HEK293 (cell line): ENCODE data around the gene OSBP2.

ENCODE experiments used
- CTCF ChIA-PET: fragments of 350-600 bp; formaldehyde crosslinking; extraction: SDS; loops from one replicate; lab custom pipeline; 2021; ENCODE audit warnings: antibody characterized with exemption; lab: Yijun Ruan, JAX
- POLR2A ChIA-PET: fragments of 300-600 bp; formaldehyde crosslinking; extraction: SDS; loops from one replicate; lab custom pipeline; 2020; ENCODE audit warnings: antibody characterized with exemption, inconsistent platforms; lab: Yijun Ruan, JAX
- H3K27ac ChIP-seq: fragments of 200-500 bp; sonication (Bioruptor generic); 2 replicates; pipeline ENCODE4 v1.5.1; 2014; ENCODE audit warnings: low read depth, low read length, control low read depth, inconsistent platforms; ENCODE audit errors: extremely low read depth
- H3K36me3 ChIP-seq, 2 experiments: fragments of 200-500 bp in 1 of 2; sonication (Bioruptor generic) in 1 of 2; 1 replicate in 1 of 2; 2 replicates in 1 of 2; pipeline ENCODE4 v1.5.1; 2014 to 2017; ENCODE audit warnings: inconsistent platforms in 2 of 2, low read length in 2 of 2; ENCODE audit not compliant: control insufficient read depth in 2 of 2, insufficient read depth in 1 of 2
- H3K4me1 ChIP-seq: fragments of 200-500 bp; sonication (Bioruptor generic); 2 replicates; pipeline ENCODE4 v1.5.1; 2014; ENCODE audit warnings: mild to moderate bottlenecking, low read length, inconsistent platforms; ENCODE audit not compliant: control insufficient read depth, insufficient read depth
- H3K4me3 ChIP-seq: 2 replicates; pipeline ENCODE4 v1.5.1; 2011; ENCODE audit warnings: low read depth, mild to moderate bottlenecking, control low read depth, low read length, moderate library complexity
- H3K9me3 ChIP-seq: fragments of 200-500 bp; sonication (Bioruptor generic); 2 replicates; pipeline ENCODE4 v1.5.1; 2014; ENCODE audit warnings: low read depth, low read length, inconsistent platforms; ENCODE audit not compliant: control insufficient read depth, insufficient read depth
- EGR2 ChIP-seq: fragments of 450-650 bp; formaldehyde crosslinking; IDR thresholded peaks from 2 replicates; pipeline ENCODE4 v1.5.1; 2016; ENCODE audit warnings: low read depth, missing biosample characterization, missing genetic modification characterization
- KLF7 ChIP-seq: fragments of 450-650 bp; formaldehyde crosslinking; IDR thresholded peaks from 2 replicates; pipeline ENCODE4 v1.5.1; 2016; ENCODE audit warnings: missing biosample characterization, missing genetic modification characterization, borderline replicate concordance
- YY1 ChIP-seq: fragments of 450-650 bp; formaldehyde crosslinking; IDR thresholded peaks from 2 replicates; pipeline ENCODE4 v1.5.1; 2018; ENCODE audit warnings: missing biosample characterization, missing genetic modification characterization
- ZBTB17 ChIP-seq: fragments of 450-650 bp; formaldehyde crosslinking; IDR thresholded peaks from 2 replicates; pipeline ENCODE4 v1.5.1; 2016; ENCODE audit warnings: missing biosample characterization, missing genetic modification characterization
- ZFHX2 ChIP-seq: fragments of 450-650 bp; formaldehyde crosslinking; conservative IDR thresholded peaks from 2 replicates; pipeline ENCODE4 v1.5.1; 2016; ENCODE audit warnings: missing biosample characterization, missing genetic modification characterization
- ZFP41 ChIP-seq: fragments of 450-650 bp; formaldehyde crosslinking; IDR thresholded peaks from 2 replicates; pipeline ENCODE4 v1.5.1; 2016; ENCODE audit warnings: missing biosample characterization, missing genetic modification characterization, borderline replicate concordance
- ZFP69B ChIP-seq: fragments of 450-650 bp; formaldehyde crosslinking; IDR thresholded peaks from 2 replicates; pipeline ENCODE4 v1.5.1; 2016; ENCODE audit warnings: missing biosample characterization, missing genetic modification characterization
- ZNF114 ChIP-seq: fragments of 450-650 bp; formaldehyde crosslinking; IDR thresholded peaks from 2 replicates; pipeline ENCODE4 v1.5.0; 2017; ENCODE audit warnings: missing biosample characterization, missing genetic modification characterization
- ZNF311 ChIP-seq: fragments of 450-650 bp; formaldehyde crosslinking; IDR thresholded peaks from 2 replicates; pipeline ENCODE4 v1.5.1; 2017; ENCODE audit warnings: missing biosample characterization, missing genetic modification characterization, borderline replicate concordance
- ZNF350 ChIP-seq: fragments of 450-650 bp; formaldehyde crosslinking; IDR thresholded peaks from 2 replicates; pipeline ENCODE4 v1.5.0; 2017; ENCODE audit warnings: missing biosample characterization, mild to moderate bottlenecking, missing genetic modification characterization
- ZNF549 ChIP-seq: fragments of 450-650 bp; IDR thresholded peaks from 2 replicates; pipeline ENCODE4 v1.5.1; 2018; ENCODE audit warnings: missing biosample characterization, missing genetic modification characterization, mild to moderate bottlenecking, inconsistent platforms, moderate library complexity
- ZNF555 ChIP-seq: fragments of 450-650 bp; formaldehyde crosslinking; conservative IDR thresholded peaks from 2 replicates; pipeline ENCODE4 v1.5.1; 2017; ENCODE audit warnings: missing biosample characterization, mild to moderate bottlenecking, missing genetic modification characterization, inconsistent platforms
- ZNF654 ChIP-seq: fragments of 450-650 bp; formaldehyde crosslinking; IDR thresholded peaks from 2 replicates; pipeline ENCODE4 v1.5.1; 2016; ENCODE audit warnings: low read depth, missing biosample characterization, missing genetic modification characterization
- ZNF664 ChIP-seq: fragments of 450-650 bp; formaldehyde crosslinking; IDR thresholded peaks from 2 replicates; pipeline ENCODE4 v1.5.1; 2016; ENCODE audit warnings: missing biosample characterization, missing genetic modification characterization
- TF ChIP-seq, protein P1 (sequence below): fragments of 450-650 bp; formaldehyde crosslinking; IDR thresholded peaks from 2 replicates; pipeline ENCODE4 v1.5.1; 2016; ENCODE audit warnings: missing biosample characterization, missing genetic modification characterization
- TF ChIP-seq, protein P2 (sequence below): fragments of 450-650 bp; formaldehyde crosslinking; IDR thresholded peaks from 2 replicates; pipeline ENCODE4 v1.5.1; 2017; ENCODE audit warnings: missing biosample characterization, missing genetic modification characterization
- TF ChIP-seq, protein P3 (sequence below): fragments of 450-650 bp; formaldehyde crosslinking; IDR thresholded peaks from 2 replicates; pipeline ENCODE4 v1.5.1; 2017; ENCODE audit warnings: missing biosample characterization, missing genetic modification characterization
- TF ChIP-seq, protein P4 (sequence below): fragments of 450-650 bp; formaldehyde crosslinking; IDR thresholded peaks from 2 replicates; pipeline ENCODE4 v1.5.1; 2017; ENCODE audit warnings: missing biosample characterization, missing genetic modification characterization

The OSBP2 gene

DNA sequence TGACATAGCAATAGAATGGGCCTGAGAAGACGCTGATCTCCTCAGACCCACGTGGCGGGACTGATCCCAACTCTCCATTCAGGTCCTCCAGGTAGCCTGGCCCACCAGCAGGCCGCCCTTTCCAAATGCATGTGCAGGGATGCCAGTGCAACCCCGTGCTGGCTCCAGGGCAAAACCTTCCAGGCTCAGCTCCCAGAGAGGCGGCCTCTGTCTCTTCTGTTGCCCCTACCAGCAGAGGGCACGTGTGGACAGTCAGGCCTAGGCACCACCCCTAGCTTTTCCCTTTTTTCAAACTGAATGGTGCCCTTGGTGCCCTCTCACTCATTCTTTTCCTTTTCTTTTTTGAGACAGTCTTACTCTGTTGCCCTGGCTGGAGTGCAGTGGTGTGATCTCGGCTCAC, 121.7 kb downstream of the OSBP2 start (continued):
- TF ChIP-seq, protein P1, sequence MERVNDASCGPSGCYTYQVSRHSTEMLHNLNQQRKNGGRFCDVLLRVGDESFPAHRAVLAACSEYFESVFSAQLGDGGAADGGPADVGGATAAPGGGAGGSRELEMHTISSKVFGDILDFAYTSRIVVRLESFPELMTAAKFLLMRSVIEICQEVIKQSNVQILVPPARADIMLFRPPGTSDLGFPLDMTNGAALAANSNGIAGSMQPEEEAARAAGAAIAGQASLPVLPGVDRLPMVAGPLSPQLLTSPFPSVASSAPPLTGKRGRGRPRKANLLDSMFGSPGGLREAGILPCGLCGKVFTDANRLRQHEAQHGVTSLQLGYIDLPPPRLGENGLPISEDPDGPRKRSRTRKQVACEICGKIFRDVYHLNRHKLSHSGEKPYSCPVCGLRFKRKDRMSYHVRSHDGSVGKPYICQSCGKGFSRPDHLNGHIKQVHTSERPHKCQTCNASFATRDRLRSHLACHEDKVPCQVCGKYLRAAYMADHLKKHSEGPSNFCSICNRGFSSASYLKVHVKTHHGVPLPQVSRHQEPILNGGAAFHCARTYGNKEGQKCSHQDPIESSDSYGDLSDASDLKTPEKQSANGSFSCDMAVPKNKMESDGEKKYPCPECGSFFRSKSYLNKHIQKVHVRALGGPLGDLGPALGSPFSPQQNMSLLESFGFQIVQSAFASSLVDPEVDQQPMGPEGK: no peak
- TF ChIP-seq ZNF549 (tag by site-specific recombination): no peak
- TF ChIP-seq ZNF350 (tag by site-specific recombination): no peak
- TF ChIP-seq ZNF664 (tag by site-specific recombination): no peak
- TF ChIP-seq, all 188 proteins: peak for 0

DNA sequence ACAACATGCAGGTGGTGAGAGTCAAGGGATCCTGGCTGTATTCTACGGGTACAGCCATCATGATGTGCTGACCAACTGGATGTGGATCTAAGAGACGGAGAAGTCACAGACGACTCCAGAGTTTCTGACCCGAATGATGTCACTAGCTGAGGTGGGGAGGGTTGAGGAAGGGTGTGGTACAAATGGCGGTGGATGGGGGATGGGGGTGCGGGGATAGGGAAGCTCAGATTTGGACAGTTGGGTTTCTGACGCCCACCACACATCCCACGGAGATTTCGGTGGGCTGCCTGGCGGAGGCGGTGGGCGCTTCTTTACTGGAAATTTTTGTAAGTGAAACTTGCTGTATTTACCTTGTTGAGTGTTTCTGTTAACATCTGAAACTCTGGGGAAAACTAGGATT, 126.7 kb downstream of the OSBP2 start:
- CTCF ChIA-PET: interaction anchor here (1.2 kb wide), 1 partner anchor 58 kb away, joined by 5 read pairs; no protein-coding TSS in a partner anchor

DNA sequence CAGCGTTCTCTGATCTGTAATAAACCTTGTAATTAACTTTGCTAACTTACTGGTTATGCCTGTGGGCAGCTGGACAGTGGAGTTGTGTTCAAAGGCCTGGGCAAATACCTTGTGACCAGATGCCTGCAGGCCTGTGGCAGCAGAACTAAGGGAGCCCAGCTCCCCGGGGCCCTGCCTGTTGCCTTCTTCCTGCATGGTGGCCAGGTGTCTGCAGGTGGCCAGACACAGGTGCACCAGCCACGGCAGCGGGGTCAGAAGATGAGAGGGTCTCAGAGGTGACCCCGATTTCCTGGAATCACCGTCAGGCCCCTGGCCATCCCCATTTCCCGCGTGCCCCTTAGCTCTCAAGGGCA, 127.2 kb downstream of the OSBP2 start:
- ChIA-PET POLR2A (no interaction called here), CTCF (no interaction called here)
- no peaks in the 10 kb centered on the region for H3K36me3 ChIP-seq
- H3K4me1 ChIP-seq: no peaks in the 10 kb centered on the region
- TF ChIP-seq ZFP41 (tag by site-specific recombination) (no peak), ZNF654 (no peak), ZNF311 (tag by site-specific recombination) (no peak), YY1 (tag by site-specific recombination) (no peak), KLF7 (tag by site-specific recombination) (no peak), ZFP69B (no peak)
- TF ChIP-seq, protein P2, sequence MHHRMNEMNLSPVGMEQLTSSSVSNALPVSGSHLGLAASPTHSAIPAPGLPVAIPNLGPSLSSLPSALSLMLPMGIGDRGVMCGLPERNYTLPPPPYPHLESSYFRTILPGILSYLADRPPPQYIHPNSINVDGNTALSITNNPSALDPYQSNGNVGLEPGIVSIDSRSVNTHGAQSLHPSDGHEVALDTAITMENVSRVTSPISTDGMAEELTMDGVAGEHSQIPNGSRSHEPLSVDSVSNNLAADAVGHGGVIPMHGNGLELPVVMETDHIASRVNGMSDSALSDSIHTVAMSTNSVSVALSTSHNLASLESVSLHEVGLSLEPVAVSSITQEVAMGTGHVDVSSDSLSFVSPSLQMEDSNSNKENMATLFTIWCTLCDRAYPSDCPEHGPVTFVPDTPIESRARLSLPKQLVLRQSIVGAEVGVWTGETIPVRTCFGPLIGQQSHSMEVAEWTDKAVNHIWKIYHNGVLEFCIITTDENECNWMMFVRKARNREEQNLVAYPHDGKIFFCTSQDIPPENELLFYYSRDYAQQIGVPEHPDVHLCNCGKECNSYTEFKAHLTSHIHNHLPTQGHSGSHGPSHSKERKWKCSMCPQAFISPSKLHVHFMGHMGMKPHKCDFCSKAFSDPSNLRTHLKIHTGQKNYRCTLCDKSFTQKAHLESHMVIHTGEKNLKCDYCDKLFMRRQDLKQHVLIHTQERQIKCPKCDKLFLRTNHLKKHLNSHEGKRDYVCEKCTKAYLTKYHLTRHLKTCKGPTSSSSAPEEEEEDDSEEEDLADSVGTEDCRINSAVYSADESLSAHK (tag by site-specific recombination): no peak
- TF ChIP-seq, all 188 proteins: peak for 0
- Histone ChIP-seq H3K27ac (no peak overlapping the region), H3K9me3 (no peaks in the 10 kb centered on the region), H3K4me3 (no peak overlapping the region)

More for the DNA sequence above, 126.7 kb downstream of the OSBP2 start:
- Histone ChIP-seq H3K9me3 (no peaks in the 10 kb centered on the region), H3K4me3 (no peak overlapping the region), H3K27ac (no peak overlapping the region), H3K4me1 (no peaks in the 10 kb centered on the region), H3K36me3 (no peaks in the 10 kb centered on the region)
- POLR2A ChIA-PET: no interaction called here
- TF ChIP-seq, protein P3, sequence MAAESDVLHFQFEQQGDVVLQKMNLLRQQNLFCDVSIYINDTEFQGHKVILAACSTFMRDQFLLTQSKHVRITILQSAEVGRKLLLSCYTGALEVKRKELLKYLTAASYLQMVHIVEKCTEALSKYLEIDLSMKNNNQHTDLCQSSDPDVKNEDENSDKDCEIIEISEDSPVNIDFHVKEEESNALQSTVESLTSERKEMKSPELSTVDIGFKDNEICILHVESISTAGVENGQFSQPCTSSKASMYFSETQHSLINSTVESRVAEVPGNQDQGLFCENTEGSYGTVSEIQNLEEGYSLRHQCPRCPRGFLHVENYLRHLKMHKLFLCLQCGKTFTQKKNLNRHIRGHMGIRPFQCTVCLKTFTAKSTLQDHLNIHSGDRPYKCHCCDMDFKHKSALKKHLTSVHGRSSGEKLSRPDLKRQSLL (tag by site-specific recombination): no peak
- TF ChIP-seq ZFHX2 (tag by site-specific recombination) (peak; percentile 38; the same call in 1 of the 2 replicates), ZNF114 (tag by site-specific recombination) (no peak), ZBTB17 (tag by site-specific recombination) (no peak), ZNF555 (tag by site-specific recombination) (no peak), EGR2 (tag by site-specific recombination) (peak; percentile 66)
- TF ChIP-seq, protein P4, sequence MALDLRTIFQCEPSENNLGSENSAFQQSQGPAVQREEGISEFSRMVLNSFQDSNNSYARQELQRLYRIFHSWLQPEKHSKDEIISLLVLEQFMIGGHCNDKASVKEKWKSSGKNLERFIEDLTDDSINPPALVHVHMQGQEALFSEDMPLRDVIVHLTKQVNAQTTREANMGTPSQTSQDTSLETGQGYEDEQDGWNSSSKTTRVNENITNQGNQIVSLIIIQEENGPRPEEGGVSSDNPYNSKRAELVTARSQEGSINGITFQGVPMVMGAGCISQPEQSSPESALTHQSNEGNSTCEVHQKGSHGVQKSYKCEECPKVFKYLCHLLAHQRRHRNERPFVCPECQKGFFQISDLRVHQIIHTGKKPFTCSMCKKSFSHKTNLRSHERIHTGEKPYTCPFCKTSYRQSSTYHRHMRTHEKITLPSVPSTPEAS (tag by site-specific recombination): no peak
